GM19099 (cell line): ENCODE results near the gene CAPN10.

Experiments used
- POLR2A ChIP-seq: IDR thresholded peaks from 3 replicates; pipeline ENCODE4 v1.6.1; 2011; ENCODE audit warnings: low read depth; ENCODE audit not compliant: insufficient read length; ENCODE audit errors: extremely low read depth

CAPN10 gene

DNA sequence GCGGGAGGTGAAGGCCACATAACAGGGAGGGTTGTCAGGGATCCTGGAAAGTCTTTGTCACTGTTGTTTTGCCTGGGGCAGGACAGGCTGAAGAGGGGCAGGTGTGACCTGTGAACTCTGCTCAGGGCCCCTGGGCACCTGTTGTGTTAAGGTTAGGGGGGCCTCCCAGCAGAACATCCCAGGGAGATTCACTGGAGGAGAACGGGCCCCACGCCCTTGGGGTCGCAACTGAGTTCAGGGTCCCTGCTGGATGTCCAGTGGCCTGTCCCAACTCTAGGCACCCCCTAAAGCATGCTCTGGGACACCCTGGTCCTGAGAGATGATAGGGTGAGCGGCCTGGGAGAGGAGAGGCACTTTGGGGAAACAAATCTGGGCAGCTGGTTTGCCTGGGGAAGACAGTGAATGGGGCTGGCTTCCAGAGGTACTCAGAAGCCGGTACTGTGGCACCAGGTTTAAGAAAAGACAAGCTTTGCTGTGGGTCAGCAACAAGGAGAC lies 61.7 kb downstream of the CAPN10 start:
- TF ChIP-seq POLR2A: no peak
